RWPE2 (cell line): Measurements from ENCODE around the gene TGFB1.

Source experiments
- ATAC-seq: fragments of 200-7000 bp; cut with Tn5 transposase; 3 replicates; pipeline ENCODE4 v1.9.1; 2021; ENCODE audit warnings: low read depth
- DNase-seq: peaks from one replicate; pipeline ENCODE4 v3.0.0-alpha.2; 2020; ENCODE audit warnings: low spot score
- H3K27ac ChIP-seq: fragments of 450-650 bp; 2 replicates; pipeline ENCODE4 v1.5.1; 2017; ENCODE audit warnings: mild to moderate bottlenecking; ENCODE audit not compliant: poor library complexity, severe bottlenecking
- H3K27me3 ChIP-seq: fragments of 250-450 bp; sonication (Bioruptor Pico); 2 replicates; pipeline ENCODE4 v1.5.1; 2021; ENCODE audit warnings: mild to moderate bottlenecking, moderate library complexity; ENCODE audit not compliant: insufficient read depth, poor library complexity, severe bottlenecking
- H3K36me3 ChIP-seq: fragments of 250-450 bp; sonication (Bioruptor Pico); 2 replicates; pipeline ENCODE4 v1.5.1; 2020; ENCODE audit warnings: low read depth, mild to moderate bottlenecking, moderate library complexity
- H3K4me1 ChIP-seq: fragments of 250-450 bp; sonication (Bioruptor Pico); 2 replicates; pipeline ENCODE4 v1.5.1; 2021; ENCODE audit warnings: mild to moderate bottlenecking, moderate library complexity; ENCODE audit not compliant: insufficient read depth, poor library complexity, severe bottlenecking
- H3K4me3 ChIP-seq: fragments of 250-450 bp; sonication (Bioruptor Pico); 2 replicates; pipeline ENCODE4 v1.5.1; 2021; ENCODE audit warnings: mild to moderate bottlenecking, moderate library complexity; ENCODE audit not compliant: severe bottlenecking
- H3K9me3 ChIP-seq: fragments of 250-450 bp; sonication (Bioruptor Pico); 2 replicates; pipeline ENCODE4 v1.5.1; 2021; ENCODE audit warnings: mild to moderate bottlenecking, moderate library complexity; ENCODE audit not compliant: severe bottlenecking
- TF ChIP-seq, protein P1 (sequence below): fragments of 450-650 bp; IDR thresholded peaks from one replicate; pipeline ENCODE4 v1.5.1; 2017; ENCODE audit warnings: mild to moderate bottlenecking, moderate library complexity; ENCODE audit not compliant: poor library complexity, severe bottlenecking

Gene TGFB1

DNA sequence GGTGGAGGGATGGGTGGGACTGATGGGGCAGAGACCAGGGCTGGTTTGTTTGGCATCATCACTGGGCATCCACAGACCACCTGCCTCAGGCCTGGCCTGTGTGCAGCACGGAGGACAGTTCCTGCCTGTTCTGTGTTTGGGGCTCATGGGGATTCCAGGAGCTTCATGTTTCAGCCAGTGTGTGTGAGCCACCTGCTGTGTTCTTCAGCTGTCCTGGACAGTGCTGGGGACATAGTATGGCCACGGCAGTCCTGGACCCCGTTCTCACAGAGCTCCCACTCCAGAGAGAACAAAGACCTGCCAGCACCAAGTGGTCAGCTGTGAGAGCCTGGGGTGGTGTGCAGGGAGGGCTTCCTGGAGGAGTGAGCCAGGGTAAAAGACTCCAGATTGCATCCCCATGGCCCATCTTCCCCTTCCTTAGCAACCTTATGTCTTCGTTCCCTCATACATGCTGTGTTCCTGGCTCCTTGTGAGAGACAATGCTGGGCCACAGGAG is 45.7 kb downstream of the TGFB1 start:
- peaks cover 10% of the 10 kb centered on the region for H3K4me1 ChIP-seq
- no peaks in the 10 kb centered on the region for H3K27me3 ChIP-seq
- H3K27ac ChIP-seq, result peak overlapping the region; percentile 79
- TF ChIP-seq, protein P1, sequence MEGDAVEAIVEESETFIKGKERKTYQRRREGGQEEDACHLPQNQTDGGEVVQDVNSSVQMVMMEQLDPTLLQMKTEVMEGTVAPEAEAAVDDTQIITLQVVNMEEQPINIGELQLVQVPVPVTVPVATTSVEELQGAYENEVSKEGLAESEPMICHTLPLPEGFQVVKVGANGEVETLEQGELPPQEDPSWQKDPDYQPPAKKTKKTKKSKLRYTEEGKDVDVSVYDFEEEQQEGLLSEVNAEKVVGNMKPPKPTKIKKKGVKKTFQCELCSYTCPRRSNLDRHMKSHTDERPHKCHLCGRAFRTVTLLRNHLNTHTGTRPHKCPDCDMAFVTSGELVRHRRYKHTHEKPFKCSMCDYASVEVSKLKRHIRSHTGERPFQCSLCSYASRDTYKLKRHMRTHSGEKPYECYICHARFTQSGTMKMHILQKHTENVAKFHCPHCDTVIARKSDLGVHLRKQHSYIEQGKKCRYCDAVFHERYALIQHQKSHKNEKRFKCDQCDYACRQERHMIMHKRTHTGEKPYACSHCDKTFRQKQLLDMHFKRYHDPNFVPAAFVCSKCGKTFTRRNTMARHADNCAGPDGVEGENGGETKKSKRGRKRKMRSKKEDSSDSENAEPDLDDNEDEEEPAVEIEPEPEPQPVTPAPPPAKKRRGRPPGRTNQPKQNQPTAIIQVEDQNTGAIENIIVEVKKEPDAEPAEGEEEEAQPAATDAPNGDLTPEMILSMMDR, result no peak
- H3K36me3 ChIP-seq, result peaks cover 52% of the 10 kb centered on the region
- ATAC-seq (no peak), DNase-seq (no peak)
- H3K4me3 ChIP-seq, result no peak overlapping the region
- H3K9me3 ChIP-seq, result no peaks in the 10 kb centered on the region

DNA sequence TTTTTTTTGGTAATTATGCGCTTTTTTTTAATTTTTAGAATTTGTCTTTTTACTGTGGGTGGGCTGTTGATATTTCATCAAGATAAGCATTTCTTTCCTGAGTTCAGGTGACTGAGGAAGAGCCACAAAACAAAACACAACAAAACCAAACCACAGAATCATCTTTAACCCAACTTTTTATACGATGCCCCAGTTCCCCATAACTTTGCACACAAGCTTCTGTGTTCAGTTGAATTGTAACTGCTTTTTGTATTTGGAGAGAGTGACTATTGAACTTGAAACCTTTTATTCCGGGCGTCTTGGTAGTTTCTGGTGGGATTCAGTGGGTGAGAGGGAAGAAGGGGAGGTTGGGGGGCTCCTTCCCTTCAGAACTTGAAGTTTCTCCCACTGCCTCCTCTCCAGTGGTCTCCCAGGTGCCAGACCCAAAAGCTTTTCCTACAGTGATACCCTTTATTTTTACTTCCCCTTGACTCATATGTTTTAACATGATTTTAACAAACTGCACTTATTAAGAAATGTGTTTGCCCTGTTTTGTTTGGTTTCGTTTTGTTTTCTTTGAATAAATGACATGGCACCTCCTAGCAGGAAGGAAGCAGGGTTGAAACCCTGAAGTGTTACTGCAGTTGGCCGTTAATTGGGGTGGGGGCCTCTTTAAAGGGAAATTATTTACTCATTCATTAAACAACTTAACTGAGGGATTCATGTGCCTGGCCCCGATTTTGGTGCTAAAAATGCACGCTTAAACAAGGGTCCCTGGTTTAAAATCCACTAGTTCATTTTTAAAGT is 46.4 kb downstream of the TGFB1 start:
- Histone ChIP-seq H3K27ac (peak overlapping the region; percentile 79), H3K4me3 (no peak overlapping the region), H3K36me3 (peaks cover 52% of the 10 kb centered on the region), H3K4me1 (peaks cover 10% of the 10 kb centered on the region), H3K9me3 (no peaks in the 10 kb centered on the region), H3K27me3 (no peaks in the 10 kb centered on the region)
- DNase-seq (no peak), ATAC-seq (no peak)
- TF ChIP-seq, protein P1, result no peak

DNA sequence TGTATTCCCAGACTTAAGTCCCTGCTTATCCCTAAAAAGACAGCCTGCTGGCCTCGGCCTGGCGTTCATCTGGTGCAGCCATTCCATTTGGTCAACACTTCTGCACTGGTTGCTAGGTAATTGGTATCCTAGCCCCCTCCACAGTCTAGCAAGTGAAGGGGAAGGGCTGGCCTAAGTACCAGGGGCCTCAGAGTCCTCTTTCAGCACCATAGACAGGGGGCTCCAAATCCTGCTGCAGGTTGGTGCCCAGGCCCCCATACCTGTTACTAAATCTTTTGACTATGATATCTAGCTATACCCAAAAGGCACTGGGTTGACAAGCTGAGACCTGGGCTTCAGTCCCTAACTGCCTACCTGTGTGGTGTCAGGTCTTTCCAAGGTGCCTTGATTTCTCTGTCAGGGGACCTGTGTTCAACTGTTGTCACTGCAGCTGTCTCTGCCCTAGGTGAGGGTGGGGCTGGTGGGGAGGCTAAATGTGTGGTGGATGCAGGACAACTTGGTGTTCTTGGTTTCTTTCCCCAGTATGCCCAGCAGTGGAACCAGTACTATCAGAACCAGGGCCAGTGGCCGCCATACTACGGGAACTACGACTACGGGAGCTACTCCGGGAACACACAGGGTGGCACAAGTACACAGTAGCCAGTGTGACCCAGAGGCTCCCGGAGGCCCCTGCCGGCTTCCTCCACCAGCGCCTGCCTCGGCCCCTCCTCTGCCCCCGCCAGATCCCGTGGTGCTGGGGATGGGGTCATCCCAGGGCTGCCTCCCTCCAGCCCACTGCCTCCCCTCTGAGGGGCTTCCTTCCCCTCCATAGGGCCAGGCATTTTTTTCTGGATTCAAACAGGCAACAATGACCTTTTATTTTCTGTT is 47.6 kb downstream of the TGFB1 start:
- Histone ChIP-seq H3K4me1 (peaks cover 9% of the 10 kb centered on the region), H3K9me3 (no peaks in the 10 kb centered on the region), H3K36me3 (peaks cover 57% of the 10 kb centered on the region), H3K4me3 (no peak overlapping the region), H3K27ac (no peak overlapping the region), H3K27me3 (no peaks in the 10 kb centered on the region)
- ATAC-seq (no peak), DNase-seq (no peak)
- TF ChIP-seq, protein P1, result no peak

DNA sequence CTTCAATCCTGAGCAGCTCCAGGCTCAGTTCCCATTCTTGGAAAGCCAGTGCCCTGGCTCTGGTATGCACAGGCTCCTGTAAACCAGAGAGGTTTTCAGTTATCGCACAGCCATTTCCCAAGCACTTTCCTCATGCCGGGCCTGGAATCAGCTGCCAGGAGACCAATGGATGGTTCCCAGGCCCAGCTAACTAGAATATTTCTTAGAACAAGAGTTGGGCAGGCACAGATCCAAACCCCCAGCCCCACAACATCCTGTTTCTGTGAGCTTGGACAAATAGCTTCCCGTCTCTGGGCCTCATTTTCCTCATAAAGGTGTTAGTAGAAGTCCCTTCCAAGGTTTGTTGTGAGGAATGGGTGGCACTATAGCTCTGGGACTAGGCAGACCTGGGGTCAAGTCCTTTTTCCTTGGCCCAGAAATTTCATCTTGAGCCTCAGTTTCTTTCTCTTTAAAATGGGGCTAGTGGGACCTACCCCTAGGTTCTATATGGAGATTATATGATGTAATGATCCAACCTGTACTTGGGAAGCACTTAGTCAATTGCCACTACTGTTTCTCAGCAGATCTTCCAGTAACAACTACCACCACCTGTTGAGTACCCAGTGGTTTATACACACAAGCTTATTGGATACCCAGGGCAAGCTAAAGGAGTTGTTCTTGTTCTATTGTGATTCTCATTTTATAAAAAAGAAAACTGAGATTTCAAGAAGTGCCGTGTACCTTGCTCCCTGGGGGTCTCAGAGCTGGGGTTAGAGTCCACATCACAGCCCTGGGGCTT is 48.8 kb downstream of the TGFB1 start:
- Histone ChIP-seq H3K36me3 (peaks cover 69% of the 10 kb centered on the region), H3K4me1 (peaks cover 6% of the 10 kb centered on the region), H3K27ac (no peak overlapping the region), H3K4me3 (no peak overlapping the region), H3K9me3 (no peaks in the 10 kb centered on the region), H3K27me3 (no peaks in the 10 kb centered on the region)
- DNase-seq (no peak), ATAC-seq (no peak)
- TF ChIP-seq, protein P1, result no peak
